Lower leg skin (tissue), 3 donors: ENCODE measurements around the gene RSPH9.

Experiments
- POLR2A ChIP-seq, 2 donors: fragments of 450-650 bp; IDR thresholded peaks; one replicate each; pipeline ENCODE4 v1.6.1; 2016 to 2017; ENCODE audit warnings: antibody characterized with exemption in 2 of 2, mild to moderate bottlenecking in 1 of 2, moderate library complexity in 1 of 2
- TF ChIP-seq, protein P1 (sequence below), 3 donors: fragments of 450-650 bp; IDR thresholded peaks; one replicate each; pipeline ENCODE4 v1.5.1; 2016; ENCODE audit warnings: antibody characterized with exemption in 3 of 3, mild to moderate bottlenecking in 3 of 3, moderate library complexity in 2 of 3

DNA sequence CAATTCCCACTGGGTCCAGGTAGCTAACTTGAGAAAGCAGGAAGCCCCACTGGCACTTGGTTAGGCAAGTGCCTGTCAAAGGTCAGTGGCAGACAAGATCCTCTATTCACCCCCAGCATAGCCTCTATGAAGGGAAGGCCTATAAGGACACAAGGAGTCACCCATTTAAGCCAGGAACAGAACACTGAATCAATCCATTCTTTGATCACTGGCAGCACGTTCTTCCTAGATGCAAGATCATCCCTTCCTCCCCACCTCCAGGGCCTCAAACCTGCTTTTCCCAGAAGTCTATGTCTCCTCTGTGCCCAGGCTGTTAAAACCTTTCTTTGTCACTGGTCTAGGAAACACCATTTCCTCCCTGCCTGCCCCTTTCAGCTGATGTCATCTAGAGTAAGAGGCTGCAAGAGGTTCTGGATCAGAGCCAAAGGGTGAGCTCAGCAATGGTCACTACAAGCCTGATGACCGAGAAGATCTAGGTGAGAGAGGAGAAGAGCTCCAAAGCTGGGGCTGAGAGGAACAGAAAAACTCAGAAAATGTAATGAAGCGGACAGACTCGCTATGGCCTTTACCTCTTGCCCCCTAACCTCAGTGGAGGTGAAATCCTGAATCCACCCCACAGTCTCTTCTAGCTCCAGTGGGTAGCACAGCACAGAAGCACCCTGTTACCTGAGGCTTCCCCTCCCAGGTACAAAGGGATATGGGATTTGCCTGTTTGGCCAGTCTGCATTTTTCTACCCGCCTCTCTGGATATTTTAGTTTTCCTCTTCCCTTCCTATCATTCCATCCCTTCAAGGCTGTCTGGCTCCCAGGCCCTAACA lies 17.6 kb upstream of the RSPH9 start:
- TF ChIP-seq, protein P1, sequence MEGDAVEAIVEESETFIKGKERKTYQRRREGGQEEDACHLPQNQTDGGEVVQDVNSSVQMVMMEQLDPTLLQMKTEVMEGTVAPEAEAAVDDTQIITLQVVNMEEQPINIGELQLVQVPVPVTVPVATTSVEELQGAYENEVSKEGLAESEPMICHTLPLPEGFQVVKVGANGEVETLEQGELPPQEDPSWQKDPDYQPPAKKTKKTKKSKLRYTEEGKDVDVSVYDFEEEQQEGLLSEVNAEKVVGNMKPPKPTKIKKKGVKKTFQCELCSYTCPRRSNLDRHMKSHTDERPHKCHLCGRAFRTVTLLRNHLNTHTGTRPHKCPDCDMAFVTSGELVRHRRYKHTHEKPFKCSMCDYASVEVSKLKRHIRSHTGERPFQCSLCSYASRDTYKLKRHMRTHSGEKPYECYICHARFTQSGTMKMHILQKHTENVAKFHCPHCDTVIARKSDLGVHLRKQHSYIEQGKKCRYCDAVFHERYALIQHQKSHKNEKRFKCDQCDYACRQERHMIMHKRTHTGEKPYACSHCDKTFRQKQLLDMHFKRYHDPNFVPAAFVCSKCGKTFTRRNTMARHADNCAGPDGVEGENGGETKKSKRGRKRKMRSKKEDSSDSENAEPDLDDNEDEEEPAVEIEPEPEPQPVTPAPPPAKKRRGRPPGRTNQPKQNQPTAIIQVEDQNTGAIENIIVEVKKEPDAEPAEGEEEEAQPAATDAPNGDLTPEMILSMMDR (IDR thresholded peaks at IDR 0.05) = no peak
- no peak for TF ChIP-seq POLR2A (IDR thresholded peaks at IDR 0.05)
